GM21717 (cell line): ENCODE results near the gene LITAFD.

ENCODE experiments used
- ATAC-seq: cut with Tn5 transposase; IDR thresholded peaks from one replicate; pipeline ENCODE4 v1.9.1; 2021; ENCODE audit warnings: mild to moderate bottlenecking, moderate library complexity; ENCODE audit not compliant: unreplicated experiment

Gene LITAFD

DNA sequence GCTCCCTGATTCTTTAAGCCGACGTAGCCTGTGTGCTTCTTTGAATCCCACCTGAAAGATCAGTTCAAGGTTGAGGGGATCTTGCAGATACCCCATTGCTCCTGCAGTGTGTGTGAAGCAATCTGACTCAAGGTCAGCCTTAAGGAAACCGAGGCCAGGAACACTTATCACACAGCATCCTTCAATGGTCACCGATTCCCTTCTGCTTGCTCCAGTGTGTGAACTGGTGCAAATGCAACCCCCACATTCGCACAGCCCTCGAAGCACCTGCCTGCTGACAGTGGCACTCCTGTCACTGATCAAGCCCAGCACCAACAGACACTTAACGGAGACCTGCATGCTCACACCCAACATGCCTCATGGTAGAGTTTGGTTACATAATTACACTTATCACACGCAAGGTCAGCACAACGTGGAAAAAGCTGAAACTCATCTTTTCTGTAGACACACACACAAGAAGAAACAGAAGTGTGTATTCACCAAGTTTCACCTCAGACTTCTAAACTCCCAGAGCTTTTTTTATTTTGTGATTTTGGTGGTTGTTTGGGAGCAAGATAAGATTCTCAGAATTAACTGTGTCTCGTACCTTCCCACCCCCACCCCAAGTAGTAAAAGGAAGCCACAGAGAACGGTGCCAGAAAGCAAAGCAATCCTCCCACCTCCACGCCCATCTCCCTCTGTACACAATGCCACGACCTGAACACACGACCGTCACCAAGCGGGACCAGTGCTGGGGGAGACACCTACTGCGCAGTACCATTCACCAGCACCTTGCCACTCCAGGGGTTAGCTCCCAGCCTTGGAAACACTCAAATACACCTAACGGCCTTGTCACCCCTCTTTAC lies 37.2 kb downstream of the LITAFD start:
- no peak for ATAC-seq

DNA sequence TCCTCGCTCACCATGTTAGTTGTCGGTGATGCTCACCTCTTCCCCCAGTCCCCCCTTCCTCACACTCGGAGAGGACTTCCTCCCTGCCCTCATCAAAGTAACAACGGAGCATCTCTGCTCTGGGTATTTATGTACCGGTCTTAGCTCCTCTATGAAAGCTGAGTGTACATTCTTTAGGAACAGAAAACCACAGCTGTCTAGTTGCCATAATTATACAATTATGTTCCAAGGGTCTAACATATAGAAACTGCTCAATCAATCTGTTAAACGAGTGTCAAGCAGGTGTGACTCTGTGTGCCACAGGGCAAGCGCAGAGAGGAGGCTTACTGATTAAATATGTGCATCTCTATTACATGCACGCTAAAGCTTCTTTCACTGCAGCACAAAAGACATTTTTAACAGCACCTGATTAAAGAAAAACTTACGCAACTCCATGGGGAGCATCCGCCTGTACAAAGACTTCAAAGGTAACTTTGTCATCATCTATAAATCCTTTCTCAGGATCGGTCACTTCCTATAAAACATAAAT lies 37.8 kb downstream of the LITAFD start:
- no peak for ATAC-seq

DNA sequence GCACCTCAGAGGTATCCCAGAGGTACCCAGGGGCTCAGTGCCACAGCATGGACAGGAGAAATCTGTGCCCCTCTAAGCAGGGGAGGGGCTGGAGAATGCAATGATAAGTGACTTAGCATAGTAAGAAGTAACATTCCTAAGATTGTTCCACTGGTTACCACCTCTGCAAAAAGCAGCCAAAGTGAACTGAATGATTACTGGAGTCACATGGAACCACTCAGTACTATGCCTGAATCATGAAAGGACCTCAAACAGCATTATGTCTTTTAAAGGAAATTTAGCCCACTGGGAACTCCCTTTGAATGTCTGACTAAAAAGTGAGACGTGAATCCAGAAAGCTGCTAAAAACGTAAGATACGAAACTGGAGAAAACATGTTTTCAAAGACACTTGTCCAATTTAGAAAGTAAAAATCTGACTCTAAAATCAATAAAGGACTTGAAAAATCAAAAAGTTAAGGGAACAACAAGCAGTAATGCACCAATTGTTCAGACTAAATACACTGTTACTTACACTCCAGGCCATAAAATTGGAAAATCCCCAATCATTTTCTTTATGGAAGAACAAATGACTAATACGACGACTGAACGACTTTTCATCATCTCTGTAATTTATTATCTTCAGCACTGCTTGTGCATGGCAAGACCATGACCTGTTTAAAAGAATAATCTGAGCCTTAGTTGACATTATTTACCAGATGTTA lies 38.6 kb downstream of the LITAFD start:
- no peak for ATAC-seq

DNA sequence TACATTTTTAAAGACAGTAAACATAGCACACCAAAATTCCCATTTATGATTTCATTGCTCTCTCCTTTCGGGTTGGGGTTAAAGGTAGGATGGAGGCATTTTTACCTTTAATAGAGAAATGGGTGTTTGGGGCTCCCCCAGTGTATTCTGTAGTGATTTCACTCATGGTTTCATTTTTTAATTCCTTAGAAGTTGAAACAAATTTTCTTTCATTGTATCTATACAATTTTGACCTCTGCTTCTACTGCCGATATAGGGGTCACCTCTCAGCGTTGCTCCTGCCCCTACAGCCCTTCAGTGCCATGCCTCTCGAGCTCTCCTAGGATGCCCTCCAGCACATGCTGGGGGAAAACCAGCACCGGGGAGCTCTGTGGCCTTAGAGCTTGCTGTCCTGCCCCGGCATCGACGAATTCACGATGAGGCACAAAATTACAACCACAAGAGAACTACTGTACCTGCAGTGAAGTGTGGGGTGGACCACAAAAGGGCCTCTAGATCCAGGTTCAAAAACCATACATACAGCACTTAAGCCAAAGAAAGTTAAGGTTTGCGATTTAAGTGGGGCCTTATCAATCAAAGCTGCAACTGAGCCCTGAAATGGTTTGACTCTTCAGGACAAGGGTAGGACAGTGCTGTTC lies 39.3 kb downstream of the LITAFD start:
- no peak for ATAC-seq

DNA sequence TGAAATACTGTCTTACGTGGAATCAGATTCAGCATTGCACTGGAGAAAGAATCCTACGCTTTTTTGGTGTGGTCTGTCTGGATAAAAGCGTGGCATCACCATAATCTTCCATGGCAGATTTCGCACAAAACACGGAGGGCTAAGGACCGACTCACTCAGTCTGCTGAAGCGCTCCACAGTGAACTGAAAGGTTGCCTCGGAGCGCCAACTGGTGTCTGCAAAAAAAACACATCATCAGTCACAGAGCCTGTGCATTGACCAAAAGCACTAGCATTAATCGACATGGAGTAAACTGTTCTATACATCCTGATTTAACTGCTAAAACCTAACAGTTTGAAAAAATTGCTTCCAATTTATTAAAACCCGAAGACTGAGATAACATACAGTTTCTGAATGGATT lies 41.0 kb downstream of the LITAFD start:
- no peak for ATAC-seq

DNA sequence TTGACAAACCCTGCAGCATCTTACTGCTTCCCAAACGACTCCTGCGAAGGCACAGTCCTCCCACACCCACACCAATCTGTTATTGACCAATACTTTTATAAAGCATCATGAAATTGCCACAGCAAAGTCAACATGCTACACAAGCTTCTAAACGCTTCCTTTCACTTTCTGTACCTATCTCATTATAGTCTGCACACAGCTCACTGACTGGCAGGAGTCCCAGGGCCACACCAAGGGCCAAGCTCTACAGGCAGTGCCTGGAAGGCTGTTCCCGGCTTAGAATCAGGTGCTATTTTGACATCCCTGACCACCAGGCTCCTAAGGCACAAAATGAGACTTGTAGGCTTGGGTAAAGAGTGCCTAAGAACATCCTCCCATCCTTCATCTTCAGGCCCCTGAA lies 42.1 kb downstream of the LITAFD start:
- ATAC-seq = no peak

DNA sequence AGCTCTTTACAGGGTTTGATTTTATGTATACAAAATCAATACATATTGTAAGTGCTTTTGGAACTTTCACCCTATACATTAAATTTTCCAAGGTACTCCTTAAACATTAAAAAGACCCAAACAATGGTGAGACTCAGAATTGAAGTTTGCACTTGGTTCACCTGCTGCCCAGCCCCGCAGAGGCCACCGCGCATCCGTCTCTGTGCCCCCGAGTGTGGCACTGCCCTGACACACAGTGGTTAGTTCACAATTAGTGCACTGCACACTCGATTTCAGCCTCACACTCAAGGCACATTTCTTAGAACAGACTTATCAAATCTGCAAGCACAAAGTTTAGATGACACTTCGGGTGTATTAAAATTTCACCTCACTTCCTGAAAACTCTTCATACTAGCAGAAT lies 43.3 kb downstream of the LITAFD start:
- no peak for ATAC-seq

DNA sequence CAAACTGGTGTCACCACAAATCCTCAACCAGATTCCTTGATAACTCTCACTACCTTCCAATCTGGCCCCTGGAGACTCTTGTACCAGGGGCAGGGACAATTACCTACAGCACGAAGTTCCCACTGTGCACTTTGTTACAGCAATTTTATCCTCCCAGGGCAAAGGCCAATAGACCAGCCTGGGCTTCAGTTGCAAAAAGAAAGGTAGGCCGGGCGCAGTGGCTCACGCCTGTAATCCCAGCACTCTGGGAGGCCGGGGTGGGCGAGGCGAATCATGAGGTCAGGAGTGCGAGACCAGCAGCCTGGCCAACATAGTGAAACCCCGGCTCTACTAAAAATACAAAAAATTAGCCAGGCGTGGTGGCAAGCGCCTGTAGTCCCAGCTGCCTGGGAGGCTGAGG lies 44.7 kb downstream of the LITAFD start:
- no peak for ATAC-seq

DNA sequence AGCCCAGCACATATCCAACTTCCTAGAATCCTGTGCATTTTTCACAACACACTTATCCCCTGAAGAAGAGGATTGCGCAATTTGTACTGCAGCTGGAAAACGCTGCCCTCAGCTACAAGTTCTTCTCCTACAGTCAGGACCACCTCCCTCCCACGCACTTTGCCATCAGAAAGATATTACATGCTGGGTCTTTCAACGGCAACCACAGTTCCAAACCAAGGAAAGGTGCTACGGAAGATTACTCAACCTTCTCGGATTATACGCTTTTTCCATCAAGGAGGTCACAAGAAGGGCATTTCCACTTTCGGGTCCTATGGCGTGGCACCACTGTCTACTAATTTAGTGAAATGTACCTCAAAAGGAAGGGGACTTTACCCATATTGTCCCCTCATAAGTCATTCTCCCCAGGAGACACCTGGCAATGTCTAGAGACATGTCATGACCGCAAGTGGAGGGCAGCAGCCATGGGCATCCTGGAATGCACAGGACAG lies 46.4 kb downstream of the LITAFD start:
- ATAC-seq = no peak

DNA sequence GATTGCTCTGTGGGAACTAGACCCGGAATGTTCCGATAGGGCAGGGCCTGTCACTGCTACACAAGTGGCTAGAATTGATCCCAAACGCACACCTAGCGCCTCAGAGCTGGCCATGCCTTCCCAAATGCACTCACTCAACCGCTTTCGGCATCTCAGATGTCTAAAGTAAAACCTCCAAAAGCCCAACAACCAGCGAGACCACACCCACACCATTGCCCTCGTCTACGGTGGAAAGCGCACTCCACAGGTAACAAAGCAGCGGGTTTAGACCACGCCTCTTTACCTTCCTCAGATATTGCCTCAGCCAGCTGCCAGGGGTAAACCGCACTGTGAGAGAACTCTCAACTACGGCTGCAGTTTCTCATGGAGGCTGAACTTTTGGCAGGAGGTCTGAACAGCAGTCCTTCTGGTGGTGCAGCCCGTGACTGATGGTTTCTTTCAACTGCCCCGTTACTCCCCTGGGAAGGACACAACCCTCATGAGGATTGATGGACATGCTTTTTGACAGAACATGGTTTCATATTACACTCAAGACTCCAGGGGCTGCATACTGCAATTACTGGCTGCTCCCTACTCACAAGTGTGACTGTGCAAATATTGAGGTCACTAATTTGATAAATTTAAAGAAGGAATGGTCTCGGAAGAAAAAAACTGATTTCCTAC lies 47.1 kb downstream of the LITAFD start:
- ATAC-seq = no peak

DNA sequence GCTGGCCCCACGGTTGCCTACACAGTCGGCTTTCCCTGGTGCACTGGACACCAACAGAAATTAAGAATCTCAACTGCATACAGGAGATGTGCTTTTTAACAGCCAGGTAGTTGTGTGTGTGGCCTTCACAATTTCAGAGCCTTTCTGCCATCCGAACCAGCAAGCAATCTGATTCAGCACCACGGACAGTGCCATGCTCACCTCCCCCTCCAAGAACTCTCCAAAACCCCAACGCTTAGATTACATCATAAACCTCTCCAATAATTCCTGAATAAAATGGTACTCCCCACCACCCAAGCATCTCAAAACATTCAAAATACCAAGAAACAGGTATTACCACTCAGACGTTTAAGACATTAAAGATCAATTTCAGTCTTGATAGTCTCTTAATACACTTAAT lies 49.7 kb downstream of the LITAFD start:
- no peak for ATAC-seq

DNA sequence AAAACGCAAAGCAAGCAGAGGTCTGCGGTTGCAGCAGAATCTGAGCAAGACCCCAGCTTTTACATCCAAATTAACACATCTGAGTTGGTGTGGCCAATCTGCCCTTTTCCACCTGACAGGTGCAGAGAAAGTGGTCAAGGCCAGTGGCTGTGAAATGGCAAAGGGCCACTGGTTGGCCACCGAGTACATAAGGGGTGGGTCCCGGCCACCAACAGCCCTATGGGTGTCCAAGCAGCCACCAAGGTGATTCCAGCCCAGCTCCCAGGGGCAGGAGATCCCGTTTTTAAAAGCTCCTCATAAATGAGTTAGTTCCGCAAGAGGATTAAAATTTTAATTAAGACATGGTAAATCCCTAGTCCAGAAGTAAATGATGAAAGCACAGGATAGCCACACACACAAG lies 52.5 kb downstream of the LITAFD start:
- ATAC-seq = no peak
